B cell (primary cell): ENCODE data around the gene POLRMT. TPM values are rescaled to one million over a fixed set of nuclear protein-coding genes. Genes with fewer than 3 reads are reported as not detected.

Experiments
- ATAC-seq: fragments of 200-7000 bp; cut with Tn5 transposase; one replicate; pipeline ENCODE4 v1.10.0; 2021; ENCODE audit warnings: low read depth, mild to moderate bottlenecking, moderate number of reproducible peaks, moderate library complexity
- CTCF ChIA-PET: fragments of 350-600 bp; sonication (Branson Sonifier 250); formaldehyde crosslinking; loops from one replicate; lab custom pipeline; 2021; ENCODE audit warnings: antibody characterized with exemption, inconsistent platforms; lab: Charles Lee
- POLR2A ChIA-PET: fragments of 350-600 bp; sonication (Branson Sonifier 250); formaldehyde crosslinking; loops from one replicate; lab custom pipeline; 2021; ENCODE audit warnings: antibody characterized with exemption; lab: Charles Lee
- DNase-seq: peaks from one replicate; pipeline ENCODE4 v3.0.0; 2013
- H2AFZ ChIP-seq: 2 replicates; pipeline ENCODE4 v1.6.1; 2012; ENCODE audit warnings: mild to moderate bottlenecking, low read depth, low read length; ENCODE audit not compliant: insufficient read depth, poor library complexity, severe bottlenecking
- H3K27ac ChIP-seq, 2 donors: 1 replicate in 1 of 2; 2 replicates in 1 of 2; pipeline ENCODE4 v1.5.1; 2012 to 2013; ENCODE audit warnings: low read length in 2 of 2, mild to moderate bottlenecking in 2 of 2, moderate library complexity in 1 of 2
- H3K27me3 ChIP-seq, 4 experiments: fragments of 200-600 bp in 1 of 4; sonication (generic) in 1 of 4; replicated peaks in 1 of 4; 1 replicate in 2 of 4; 2 replicates in 2 of 4; pipeline versions ENCODE4 v1.6.1 to v1.7.0; 2013 to 2016; ENCODE audit warnings: low read length in 3 of 4, mild to moderate bottlenecking in 2 of 4, mixed read lengths in 1 of 4, moderate library complexity in 1 of 4; ENCODE audit not compliant: insufficient read depth in 4 of 4, control insufficient read depth in 3 of 4; ENCODE audit errors: control extremely low read depth in 1 of 4
- H3K36me3 ChIP-seq, 2 experiments: replicated peaks in 1 of 2; 1 replicate in 1 of 2; 2 replicates in 1 of 2; pipeline versions ENCODE4 v1.6.1 to v1.7.1; 2013; ENCODE audit warnings: low read length in 1 of 2; ENCODE audit not compliant: insufficient read depth in 2 of 2, control insufficient read depth in 1 of 2; ENCODE audit errors: control extremely low read depth in 1 of 2, extremely low read depth in 1 of 2
- H3K4me1 ChIP-seq, 2 donors: fragments of 200-600 bp in 1 of 2; sonication (generic) in 1 of 2; 1 replicate in 1 of 2; 2 replicates in 1 of 2; pipeline versions ENCODE4 v1.5.1 to v1.6.1; 2013 to 2017; ENCODE audit warnings: low read length in 2 of 2; ENCODE audit not compliant: control insufficient read depth in 2 of 2, insufficient read depth in 2 of 2
- H3K4me2 ChIP-seq: replicated peaks from 2 replicates; pipeline ENCODE3; 2012; ENCODE audit warnings: mild to moderate bottlenecking, low read depth, low read length; ENCODE audit not compliant: poor library complexity, severe bottlenecking
- H3K4me3 ChIP-seq, 5 experiments: fragments of 200-600 bp in 1 of 5; sonication (generic) in 1 of 5; 1 replicate in 3 of 5; 2 replicates in 2 of 5; pipeline versions ENCODE4 v1.5.1 to v1.7.0; 2011 to 2016; ENCODE audit warnings: low read length in 4 of 5, mild to moderate bottlenecking in 4 of 5, low read depth in 2 of 5, control low read depth in 1 of 5, moderate library complexity in 1 of 5; ENCODE audit not compliant: insufficient read depth in 1 of 5; ENCODE audit errors: control extremely low read depth in 1 of 5, extremely low read depth in 1 of 5
- H3K79me2 ChIP-seq: fragments of 200-600 bp; sonication (generic); one replicate; pipeline ENCODE4 v1.6.0; 2016; ENCODE audit warnings: low read length; ENCODE audit not compliant: control insufficient read depth, insufficient read depth
- H3K9ac ChIP-seq: fragments of 200-600 bp; sonication (generic); 2 replicates; pipeline ENCODE4 v1.6.1; 2017; ENCODE audit warnings: mild to moderate bottlenecking, low read length, moderate library complexity
- H3K9me3 ChIP-seq, 3 donors: one replicate each; pipeline versions ENCODE4 v1.6.1 to v1.7.1; 2013; ENCODE audit warnings: low read length in 2 of 3; ENCODE audit not compliant: control insufficient read depth in 2 of 3, insufficient read depth in 1 of 3; ENCODE audit errors: control extremely low read depth in 1 of 3
- H4K20me1 ChIP-seq: 2 replicates; pipeline ENCODE4 v1.6.0; 2012; ENCODE audit warnings: mild to moderate bottlenecking, low read length; ENCODE audit not compliant: insufficient read depth, control insufficient read depth, poor library complexity, severe bottlenecking
- H3K27ac Mint-ChIP-seq: one replicate; pipeline ENCODE4 v1.8.0; 2021; ENCODE audit warnings: mixed read lengths
- H3K27me3 Mint-ChIP-seq: one replicate; pipeline ENCODE4 v1.8.0; 2021; ENCODE audit warnings: mixed read lengths
- H3K4me1 Mint-ChIP-seq: one replicate; pipeline ENCODE4 v1.8.0; 2021; ENCODE audit warnings: mixed read lengths
- H3K4me3 Mint-ChIP-seq: one replicate; pipeline ENCODE4 v1.8.0; 2021; ENCODE audit warnings: mixed read lengths
- H3K9me3 Mint-ChIP-seq: one replicate; pipeline ENCODE4 v1.8.0; 2022; ENCODE audit warnings: mixed read lengths; ENCODE audit not compliant: insufficient read depth
- EZH2 ChIP-seq: IDR thresholded peaks from 2 replicates; pipeline ENCODE4 v1.6.1; 2012; ENCODE audit warnings: borderline replicate concordance, low read depth, mild to moderate bottlenecking, moderate library complexity, low read length; ENCODE audit not compliant: insufficient read depth, poor library complexity, severe bottlenecking
- WGBS: methylation state at CpG from one replicate; pipeline ENCODE4 v1.1.5; 2013; ENCODE audit warnings: missing lambda C conversion rate; ENCODE audit not compliant: insufficient coverage; 5-methylcytosine and 5-hydroxymethylcytosine counted together
- intact Hi-C: fragments of 100-400 bp; cut with micrococcal nuclease; formaldehyde crosslinking; loops from one replicate; pipeline ENCODE4 v1.10.0; 2022
- polyA plus RNA-seq: library from polyadenylated mRNA; depleted of rRNA; stranded (reverse); fragments of >200 nt; gene quantifications from 2 replicates; pipeline ENCODE4 v1.2.3, GENCODE V29; 2012
- total RNA-seq, 2 donors: library from RNA; stranded (reverse); fragments of 120-200 nt in 1 of 2; gene quantifications; 1 replicate in 1 of 2; 2 replicates in 1 of 2; pipeline versions ENCODE4 v1.2.3 to v1.2.4, GENCODE V29; 2013 to 2022
- TF ChIP-seq, protein P1 (sequence below): fragments of 200-600 bp; IDR thresholded peaks from one replicate; pipeline ENCODE4 v1.8.0; 2022; ENCODE audit warnings: antibody characterized with exemption, mild to moderate bottlenecking

Gene POLRMT
- total and polyA plus RNA-seq, 2 donors (not counting 1 experiment from before 2014, with no cell fraction given): 77.8 to 98.0 TPM

DNA sequence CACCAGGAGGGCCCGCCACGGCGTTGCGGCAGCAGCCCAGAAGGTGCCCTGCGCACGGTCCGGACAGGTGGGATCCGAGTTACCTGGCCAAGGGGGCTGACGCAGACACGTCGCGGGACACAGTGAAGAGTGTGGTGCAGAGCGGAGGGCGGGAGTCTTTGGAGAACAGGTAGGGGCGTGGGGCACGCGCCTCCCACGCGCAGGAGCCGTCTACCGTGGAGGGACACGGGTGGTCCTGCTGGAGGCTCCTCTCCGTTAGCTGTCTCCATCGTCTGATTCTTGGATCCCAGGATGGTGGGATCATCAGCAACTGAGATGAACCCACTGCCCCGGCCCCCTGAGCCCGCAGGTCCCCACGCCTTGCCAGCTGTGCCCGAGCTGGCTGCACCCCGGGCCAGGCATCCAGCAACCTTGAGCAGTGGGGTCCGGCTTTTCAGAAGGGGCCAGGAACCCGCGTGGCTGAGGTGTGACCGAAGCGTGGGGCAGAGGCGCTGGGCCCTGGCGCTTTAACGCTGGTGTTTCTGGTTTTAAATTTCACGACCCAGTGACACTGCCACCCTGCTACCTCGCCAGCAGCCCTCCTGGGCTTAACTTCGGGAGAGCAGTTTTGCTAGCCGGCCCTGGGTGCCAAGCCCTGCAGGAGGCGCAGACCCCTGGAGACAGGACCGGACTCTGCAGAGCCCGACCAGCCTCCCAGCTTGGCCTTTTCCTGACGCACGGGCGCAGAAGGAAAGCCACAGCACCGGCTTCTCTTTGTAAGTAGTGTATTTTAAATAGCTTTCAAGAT, 13.6 kb upstream of the POLRMT start:
- H3K4me3 Mint-ChIP-seq: no peak overlapping the region
- POLR2A ChIA-PET: no interaction called here
- TF ChIP-seq EZH2: no peak
- TF ChIP-seq, protein P1, sequence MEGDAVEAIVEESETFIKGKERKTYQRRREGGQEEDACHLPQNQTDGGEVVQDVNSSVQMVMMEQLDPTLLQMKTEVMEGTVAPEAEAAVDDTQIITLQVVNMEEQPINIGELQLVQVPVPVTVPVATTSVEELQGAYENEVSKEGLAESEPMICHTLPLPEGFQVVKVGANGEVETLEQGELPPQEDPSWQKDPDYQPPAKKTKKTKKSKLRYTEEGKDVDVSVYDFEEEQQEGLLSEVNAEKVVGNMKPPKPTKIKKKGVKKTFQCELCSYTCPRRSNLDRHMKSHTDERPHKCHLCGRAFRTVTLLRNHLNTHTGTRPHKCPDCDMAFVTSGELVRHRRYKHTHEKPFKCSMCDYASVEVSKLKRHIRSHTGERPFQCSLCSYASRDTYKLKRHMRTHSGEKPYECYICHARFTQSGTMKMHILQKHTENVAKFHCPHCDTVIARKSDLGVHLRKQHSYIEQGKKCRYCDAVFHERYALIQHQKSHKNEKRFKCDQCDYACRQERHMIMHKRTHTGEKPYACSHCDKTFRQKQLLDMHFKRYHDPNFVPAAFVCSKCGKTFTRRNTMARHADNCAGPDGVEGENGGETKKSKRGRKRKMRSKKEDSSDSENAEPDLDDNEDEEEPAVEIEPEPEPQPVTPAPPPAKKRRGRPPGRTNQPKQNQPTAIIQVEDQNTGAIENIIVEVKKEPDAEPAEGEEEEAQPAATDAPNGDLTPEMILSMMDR: no peak
- Histone ChIP-seq H3K9me3 (no peaks in the 10 kb centered on the region), H3K27me3 (no peaks in the 10 kb centered on the region), H4K20me1 (peaks cover 76% of the 10 kb centered on the region), H3K4me1 (no peaks in the 10 kb centered on the region), H3K4me2 (no peak overlapping the region), H3K4me3 (no peak overlapping the region), H3K79me2 (peaks cover 19% of the 10 kb centered on the region), H3K27ac (peak overlapping the region in 1 of 2 donors; percentile 33), H3K9ac (no peak overlapping the region), H2AFZ (no peak overlapping the region), H3K36me3 (peaks cover 0 to 42% of the 10 kb centered on the region in 2 experiments)
- CTCF ChIA-PET: interaction anchor here (1.3 kb wide), 1 partner anchor 13 kb away, joined by 6 read pairs; no protein-coding TSS in a partner anchor
- H3K9me3 Mint-ChIP-seq: no peaks in the 10 kb centered on the region
- ATAC-seq (no peak), DNase-seq (no peak)
- peaks cover 9% of the 10 kb centered on the region for H3K4me1 Mint-ChIP-seq
- H3K27me3 Mint-ChIP-seq: no peaks in the 10 kb centered on the region
- WGBS: 93% methylated on average over 42 of the region's 48 CpGs
- no peak overlapping the region for H3K27ac Mint-ChIP-seq
- intact Hi-C loops: loop anchor here (2.0 kb wide), 1 partner anchor 14 kb away; no protein-coding TSS in a partner anchor
